H1 (cell line): Measurements from ENCODE around the gene ZHX3. TPM values are rescaled to one million over a fixed set of nuclear protein-coding genes. Genes with fewer than 3 reads are reported as not detected.
A peak's percentile ranks its signal among the peaks of the same experiment; 100 is the strongest.

Experiments
- BRCA1 ChIP-seq: IDR thresholded peaks from 2 replicates; pipeline ENCODE4 v1.6.1; 2012; ENCODE audit warnings: low read depth, low read length, improper control_type of control experiment
- CBX5 ChIP-seq: fragments of 300-800, 300-1000 bp; sonication (generic); IDR thresholded peaks from 2 replicates; pipeline ENCODE4 v1.7.1; 2016; ENCODE audit warnings: antibody characterized with exemption, low read length, low read depth
- CBX8 ChIP-seq: fragments of 300-800, 300-1000 bp; sonication (generic); IDR thresholded peaks from 2 replicates; pipeline ENCODE4 v1.7.1; 2016; ENCODE audit warnings: low read depth, low read length, borderline replicate concordance
- CHD1 ChIP-seq: IDR thresholded peaks from 2 replicates; pipeline ENCODE4 v1.6.1; 2012; ENCODE audit warnings: low read depth, low read length, improper control_type of control experiment
- CHD2 ChIP-seq: IDR thresholded peaks from 2 replicates; pipeline ENCODE4 v1.6.1; 2012; ENCODE audit warnings: low read length, improper control_type of control experiment
- CTBP2 ChIP-seq: IDR thresholded peaks from 2 replicates; pipeline ENCODE4 v1.7.0; 2011; ENCODE audit warnings: borderline replicate concordance, mild to moderate bottlenecking, moderate library complexity, mixed read lengths, low read length; ENCODE audit not compliant: insufficient read depth, insufficient read length
- FOSL1 ChIP-seq: IDR thresholded peaks from 2 replicates; pipeline ENCODE4 v1.6.1; 2011; ENCODE audit warnings: mild to moderate bottlenecking, low read depth, low read length, moderate library complexity; ENCODE audit not compliant: insufficient read depth
- KDM4A ChIP-seq: IDR thresholded peaks from one replicate; pipeline ENCODE4 v1.7.1; 2012; ENCODE audit warnings: low read depth, mild to moderate bottlenecking, moderate library complexity, low read length, inconsistent platforms; ENCODE audit not compliant: severe bottlenecking
- MAFK ChIP-seq: IDR thresholded peaks from 2 replicates; pipeline ENCODE4 v1.6.1; 2012; ENCODE audit warnings: low read depth, mild to moderate bottlenecking, improper control_type of control experiment, low read length
- RBBP5 ChIP-seq: IDR thresholded peaks from 2 replicates; pipeline ENCODE4 v1.7.1; 2012; ENCODE audit warnings: low read depth, mild to moderate bottlenecking, inconsistent platforms, low read length, moderate library complexity, borderline replicate concordance
- RXRA ChIP-seq: IDR thresholded peaks from 2 replicates; pipeline ENCODE4 v1.6.1; 2011; ENCODE audit warnings: low read depth, mild to moderate bottlenecking, low read length, moderate library complexity; ENCODE audit not compliant: insufficient read depth
- SIN3A ChIP-seq, 2 experiments: IDR thresholded peaks in 1 of 2; conservative IDR thresholded peaks in 1 of 2; 2 replicates each; pipeline ENCODE4 v1.6.1; 2011 to 2012; ENCODE audit warnings: low read length in 2 of 2, improper control_type of control experiment in 1 of 2, low read depth in 1 of 2, mild to moderate bottlenecking in 1 of 2
- SIRT6 ChIP-seq: IDR thresholded peaks from one replicate; pipeline ENCODE4 v1.7.1; 2012; ENCODE audit warnings: low read length, inconsistent platforms
- SIX5 ChIP-seq: IDR thresholded peaks from 2 replicates; pipeline ENCODE4 v1.6.1; 2011; ENCODE audit warnings: mild to moderate bottlenecking, low read depth, low read length
- SP1 ChIP-seq: IDR thresholded peaks from 2 replicates; pipeline ENCODE4 v1.6.1; 2011; ENCODE audit warnings: low read depth, low read length
- SUZ12 ChIP-seq: fragments of 200-600 bp; sonication (generic); IDR thresholded peaks from 2 replicates; pipeline ENCODE4 v1.6.1; 2012; ENCODE audit warnings: mild to moderate bottlenecking, inconsistent platforms, low read length, moderate library complexity, mixed read lengths
- TBP ChIP-seq: IDR thresholded peaks from 2 replicates; pipeline ENCODE4 v1.6.1; 2011; ENCODE audit warnings: low read depth, low read length, improper control_type of control experiment
- TCF12 ChIP-seq: IDR thresholded peaks from 2 replicates; pipeline ENCODE4 v1.6.1; 2011; ENCODE audit warnings: low read depth, mild to moderate bottlenecking, low read length
- polyA plus RNA-seq, 7 experiments: library from polyadenylated mRNA; depleted of rRNA in 3 of 7; stranded (reverse) in 5 of 7; unstranded in 2 of 7; fragments of >200 nt in 5 of 7; fragments of 200-250 nt in 2 of 7; gene quantifications; 1 replicate in 5 of 7; 2 replicates in 1 of 7; 4 replicates in 1 of 7; pipeline versions ENCODE4 v1.2.1 to v1.2.3, GENCODE V29; 2011 to 2013; ENCODE audit warnings: missing spikeins in 2 of 7, mixed read lengths in 2 of 7
- total RNA-seq: library from RNA; stranded (reverse); fragmentation: NEBNext Ultra II Directional; extraction: Animal tissue kit (Norgen Biotek cat#: 25700); gene quantifications from 2 replicates; pipeline ENCODE4 v1.2.1, GENCODE V29; 2021
- TF ChIP-seq, protein P1 (sequence below): IDR thresholded peaks from 2 replicates; pipeline ENCODE4 v1.6.1; 2012; ENCODE audit warnings: inconsistent platforms
- TF ChIP-seq, protein P2 (sequence below), 3 experiments: IDR thresholded peaks; 1 replicate in 2 of 3; 2 replicates in 1 of 3; pipeline versions ENCODE4 v1.5.1 to v1.6.1; 2011; ENCODE audit warnings: low read length in 3 of 3, mild to moderate bottlenecking in 3 of 3, inconsistent platforms in 2 of 3, low read depth in 1 of 3, moderate library complexity in 1 of 3; ENCODE audit not compliant: insufficient read depth in 1 of 3; ENCODE audit errors: control extremely low read depth in 1 of 3

The ZHX3 gene
- total and polyA plus RNA-seq, 2 of the 8 experiments (the other 6 are each of a cell fraction or from before 2014, with no cell fraction given) = 1.00 to 7.8 TPM

DNA sequence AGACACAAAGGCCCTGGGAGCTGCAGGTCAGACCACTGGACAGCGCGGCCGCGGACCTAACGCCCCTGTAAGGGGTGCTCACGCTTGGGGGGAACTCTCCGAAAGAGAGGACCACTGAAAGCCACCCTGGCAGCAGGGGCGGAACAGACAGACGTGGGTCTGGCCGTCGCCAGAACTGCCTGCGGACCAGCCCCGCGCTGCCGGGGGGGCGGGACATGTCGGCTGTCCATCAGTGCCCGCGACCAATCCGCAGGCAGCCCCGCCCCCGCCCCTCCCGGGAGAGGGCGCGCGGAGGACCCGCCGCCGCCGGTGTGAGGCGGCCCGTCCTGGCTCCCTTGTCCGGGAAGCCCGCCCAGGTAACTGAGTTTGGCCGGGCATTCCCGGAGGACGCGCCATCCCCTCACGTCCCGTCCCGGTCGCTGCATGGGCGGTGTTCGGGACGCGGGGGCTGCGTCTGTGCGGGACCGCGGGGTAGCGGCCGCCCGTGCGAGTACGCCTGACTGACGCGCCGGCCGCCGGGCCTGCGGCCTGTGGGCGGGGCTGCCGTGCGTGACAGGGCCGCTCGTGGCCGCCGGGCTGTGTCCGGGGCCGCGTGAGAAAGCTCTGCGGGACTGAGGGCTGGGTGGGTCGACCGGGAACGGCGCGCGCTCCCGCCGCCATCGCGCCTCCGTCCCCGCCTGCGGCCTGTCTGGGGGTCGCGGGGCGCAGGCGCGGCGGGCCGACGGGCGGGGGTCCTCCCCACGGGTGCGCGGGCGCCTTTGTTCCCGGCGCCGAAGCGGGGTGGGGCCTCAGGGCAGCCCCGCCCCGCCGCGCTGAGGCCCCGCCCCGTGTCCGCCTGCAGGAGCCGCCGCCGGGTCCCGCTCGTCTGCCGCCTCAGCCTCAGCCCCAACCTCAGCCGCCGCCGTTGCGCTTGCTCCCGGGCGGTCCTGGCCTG lies 180.6 kb downstream of the ZHX3 start, which contains the start of gene PLCG1 (continued):
- TF ChIP-seq SIN3A (conservative IDR thresholded peaks at IDR 0.05 in 1 of 2, IDR thresholded peaks at IDR 0.05 in 1 of 2; ENCODE audit: low read depth in 1 of 2, low read length in 2 of 2) = no peak; a peak in 1 of 4 replicates
- TF ChIP-seq BRCA1 = no peak
- TF ChIP-seq, protein P1, sequence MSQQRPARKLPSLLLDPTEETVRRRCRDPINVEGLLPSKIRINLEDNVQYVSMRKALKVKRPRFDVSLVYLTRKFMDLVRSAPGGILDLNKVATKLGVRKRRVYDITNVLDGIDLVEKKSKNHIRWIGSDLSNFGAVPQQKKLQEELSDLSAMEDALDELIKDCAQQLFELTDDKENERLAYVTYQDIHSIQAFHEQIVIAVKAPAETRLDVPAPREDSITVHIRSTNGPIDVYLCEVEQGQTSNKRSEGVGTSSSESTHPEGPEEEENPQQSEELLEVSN = peak; percentile 46; the same call in 1 of the 2 replicates
- no peak for TF ChIP-seq SUZ12
- peak; percentile 73; the same call in 1 of the 2 replicates for TF ChIP-seq SP1
- TF ChIP-seq SIRT6 = no peak
- TF ChIP-seq SIX5 = no peak
- no peak for TF ChIP-seq CBX5
- TF ChIP-seq CHD2 = peak; percentile 65; the same call in 1 of the 2 replicates
- TF ChIP-seq, protein P2, sequence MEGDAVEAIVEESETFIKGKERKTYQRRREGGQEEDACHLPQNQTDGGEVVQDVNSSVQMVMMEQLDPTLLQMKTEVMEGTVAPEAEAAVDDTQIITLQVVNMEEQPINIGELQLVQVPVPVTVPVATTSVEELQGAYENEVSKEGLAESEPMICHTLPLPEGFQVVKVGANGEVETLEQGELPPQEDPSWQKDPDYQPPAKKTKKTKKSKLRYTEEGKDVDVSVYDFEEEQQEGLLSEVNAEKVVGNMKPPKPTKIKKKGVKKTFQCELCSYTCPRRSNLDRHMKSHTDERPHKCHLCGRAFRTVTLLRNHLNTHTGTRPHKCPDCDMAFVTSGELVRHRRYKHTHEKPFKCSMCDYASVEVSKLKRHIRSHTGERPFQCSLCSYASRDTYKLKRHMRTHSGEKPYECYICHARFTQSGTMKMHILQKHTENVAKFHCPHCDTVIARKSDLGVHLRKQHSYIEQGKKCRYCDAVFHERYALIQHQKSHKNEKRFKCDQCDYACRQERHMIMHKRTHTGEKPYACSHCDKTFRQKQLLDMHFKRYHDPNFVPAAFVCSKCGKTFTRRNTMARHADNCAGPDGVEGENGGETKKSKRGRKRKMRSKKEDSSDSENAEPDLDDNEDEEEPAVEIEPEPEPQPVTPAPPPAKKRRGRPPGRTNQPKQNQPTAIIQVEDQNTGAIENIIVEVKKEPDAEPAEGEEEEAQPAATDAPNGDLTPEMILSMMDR (IDR thresholded peaks at IDR 0.05; ENCODE audit: control extremely low read depth in 1 of 3, insufficient read depth in 1 of 3, low read depth in 1 of 3, low read length in 3 of 3) = no peak; a peak in 1 of 4 replicates
- no peak; the same call in 1 of the 2 replicates for TF ChIP-seq RBBP5
- peak; percentile 66 for TF ChIP-seq TBP
- TF ChIP-seq CHD1 = no peak
- TF ChIP-seq CBX8 = no peak
- TF ChIP-seq FOSL1 = no peak
- no peak for TF ChIP-seq RXRA
- no peak for TF ChIP-seq TCF12
- TF ChIP-seq CTBP2 = no peak
- peak; percentile 74 for TF ChIP-seq KDM4A
- no peak for TF ChIP-seq MAFK
